ENCODE measurements around the gene KRCC1.

The KRCC1 gene

GRCh38 chr2:88097891-88098557 lies 42.4 kb upstream of the KRCC1 start:
- TF ChIP-seq, protein P1, sequence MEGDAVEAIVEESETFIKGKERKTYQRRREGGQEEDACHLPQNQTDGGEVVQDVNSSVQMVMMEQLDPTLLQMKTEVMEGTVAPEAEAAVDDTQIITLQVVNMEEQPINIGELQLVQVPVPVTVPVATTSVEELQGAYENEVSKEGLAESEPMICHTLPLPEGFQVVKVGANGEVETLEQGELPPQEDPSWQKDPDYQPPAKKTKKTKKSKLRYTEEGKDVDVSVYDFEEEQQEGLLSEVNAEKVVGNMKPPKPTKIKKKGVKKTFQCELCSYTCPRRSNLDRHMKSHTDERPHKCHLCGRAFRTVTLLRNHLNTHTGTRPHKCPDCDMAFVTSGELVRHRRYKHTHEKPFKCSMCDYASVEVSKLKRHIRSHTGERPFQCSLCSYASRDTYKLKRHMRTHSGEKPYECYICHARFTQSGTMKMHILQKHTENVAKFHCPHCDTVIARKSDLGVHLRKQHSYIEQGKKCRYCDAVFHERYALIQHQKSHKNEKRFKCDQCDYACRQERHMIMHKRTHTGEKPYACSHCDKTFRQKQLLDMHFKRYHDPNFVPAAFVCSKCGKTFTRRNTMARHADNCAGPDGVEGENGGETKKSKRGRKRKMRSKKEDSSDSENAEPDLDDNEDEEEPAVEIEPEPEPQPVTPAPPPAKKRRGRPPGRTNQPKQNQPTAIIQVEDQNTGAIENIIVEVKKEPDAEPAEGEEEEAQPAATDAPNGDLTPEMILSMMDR (IDR thresholded peaks at IDR 0.05; ENCODE audit: poor library complexity, severe bottlenecking): no peak
- no peaks in the 10 kb centered on the region for H3K36me3 ChIP-seq (ENCODE audit: low read depth)
- no peaks in the 10 kb centered on the region for H3K27me3 ChIP-seq (ENCODE audit: insufficient read depth, poor library complexity, severe bottlenecking)
- H3K27ac ChIP-seq (ENCODE audit: poor library complexity, severe bottlenecking): no peak overlapping the region
- H3K4me3 ChIP-seq (ENCODE audit: severe bottlenecking): no peak overlapping the region
- H3K9me3 ChIP-seq (ENCODE audit: severe bottlenecking): no peaks in the 10 kb centered on the region
- ATAC-seq (ENCODE audit: low read depth) (no peak), DNase-seq (ENCODE audit: low spot score) (no peak)
- peaks cover 6% of the 10 kb centered on the region for H3K4me1 ChIP-seq (ENCODE audit: insufficient read depth, poor library complexity, severe bottlenecking)

- DNase-seq (ENCODE audit: low spot score) (no peak), ATAC-seq (ENCODE audit: low read depth) (no peak)
- Histone ChIP-seq H3K4me3 (ENCODE audit: severe bottlenecking) (no peak overlapping the region), H3K27ac (ENCODE audit: poor library complexity, severe bottlenecking) (no peak overlapping the region), H3K27me3 (ENCODE audit: insufficient read depth, poor library complexity, severe bottlenecking) (no peaks in the 10 kb centered on the region), H3K36me3 (ENCODE audit: low read depth) (no peaks in the 10 kb centered on the region), H3K4me1 (ENCODE audit: insufficient read depth, poor library complexity, severe bottlenecking) (peaks cover 6% of the 10 kb centered on the region), H3K9me3 (ENCODE audit: severe bottlenecking) (no peaks in the 10 kb centered on the region)
- TF ChIP-seq, protein P1 (IDR thresholded peaks at IDR 0.05; ENCODE audit: poor library complexity, severe bottlenecking): no peak
Measured at GRCh38 chr2:88097192-88097591, 41.6 kb upstream of the KRCC1 start.

GRCh38 chr2:88096708-88097107 lies 41.1 kb upstream of the KRCC1 start:
- no peak for DNase-seq (ENCODE audit: low spot score)
- no peaks in the 10 kb centered on the region for H3K9me3 ChIP-seq (ENCODE audit: severe bottlenecking)
- H3K4me1 ChIP-seq (ENCODE audit: insufficient read depth, poor library complexity, severe bottlenecking): peaks cover 6% of the 10 kb centered on the region
- no peaks in the 10 kb centered on the region for H3K27me3 ChIP-seq (ENCODE audit: insufficient read depth, poor library complexity, severe bottlenecking)
- no peak for ATAC-seq (ENCODE audit: low read depth)
- H3K4me3 ChIP-seq (ENCODE audit: severe bottlenecking): no peak overlapping the region
- TF ChIP-seq, protein P1 (IDR thresholded peaks at IDR 0.05; ENCODE audit: poor library complexity, severe bottlenecking): no peak
- no peak overlapping the region for H3K27ac ChIP-seq (ENCODE audit: poor library complexity, severe bottlenecking)
- H3K36me3 ChIP-seq (ENCODE audit: low read depth): no peaks in the 10 kb centered on the region

GRCh38 chr2:88095022-88095421 lies 39.4 kb upstream of the KRCC1 start:
- Histone ChIP-seq H3K4me1 (ENCODE audit: insufficient read depth, poor library complexity, severe bottlenecking) (peaks cover 2% of the 10 kb centered on the region), H3K36me3 (ENCODE audit: low read depth) (no peaks in the 10 kb centered on the region), H3K27ac (ENCODE audit: poor library complexity, severe bottlenecking) (no peak overlapping the region), H3K4me3 (ENCODE audit: severe bottlenecking) (no peak overlapping the region), H3K9me3 (ENCODE audit: severe bottlenecking) (no peaks in the 10 kb centered on the region), H3K27me3 (ENCODE audit: insufficient read depth, poor library complexity, severe bottlenecking) (no peaks in the 10 kb centered on the region)
- ATAC-seq (ENCODE audit: low read depth) (no peak), DNase-seq (ENCODE audit: low spot score) (no peak)
- TF ChIP-seq, protein P1 (IDR thresholded peaks at IDR 0.05; ENCODE audit: poor library complexity, severe bottlenecking): no peak

DNA sequence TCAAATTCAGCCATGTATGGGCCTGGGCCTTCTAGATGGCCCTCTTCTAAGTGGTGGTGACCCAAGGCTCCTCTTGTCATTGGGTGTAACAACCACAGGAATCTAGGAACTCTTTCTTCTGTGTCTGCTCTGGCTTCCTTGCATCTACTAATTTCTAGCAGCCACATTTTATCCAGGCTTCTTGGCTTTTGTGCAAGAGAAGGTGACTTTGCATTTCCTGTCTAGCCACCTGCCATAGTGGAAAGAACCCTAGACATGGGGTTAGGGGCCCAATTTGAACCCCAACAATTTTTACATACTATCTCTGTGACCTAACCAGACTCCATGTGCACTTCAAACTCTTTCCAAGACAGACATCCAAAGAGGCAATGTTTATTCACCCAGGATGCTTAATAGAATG lies 37.2 kb upstream of the KRCC1 start:
- TF ChIP-seq, protein P1 (IDR thresholded peaks at IDR 0.05; ENCODE audit: poor library complexity, severe bottlenecking): no peak
- ATAC-seq (ENCODE audit: low read depth) (no peak), DNase-seq (ENCODE audit: low spot score) (no peak)
- H3K4me1 ChIP-seq (ENCODE audit: insufficient read depth, poor library complexity, severe bottlenecking): no peaks in the 10 kb centered on the region
- H3K36me3 ChIP-seq (ENCODE audit: low read depth): no peaks in the 10 kb centered on the region
- H3K27me3 ChIP-seq (ENCODE audit: insufficient read depth, poor library complexity, severe bottlenecking): no peaks in the 10 kb centered on the region
- no peak overlapping the region for H3K27ac ChIP-seq (ENCODE audit: poor library complexity, severe bottlenecking)
- H3K9me3 ChIP-seq (ENCODE audit: severe bottlenecking): no peaks in the 10 kb centered on the region
- no peak overlapping the region for H3K4me3 ChIP-seq (ENCODE audit: severe bottlenecking)
